Suprapubic skin (tissue), 3 donors: ENCODE data around the gene SPIRE2.

Experiments
- CTCF ChIP-seq, 2 donors: fragments of 200-600 bp in 1 of 2; fragments of 450-650 bp in 1 of 2; sonication (generic) in 1 of 2; IDR thresholded peaks; one replicate each; pipeline ENCODE4 v1.5.1; 2016 to 2019; ENCODE audit warnings: antibody characterized with exemption in 2 of 2, mild to moderate bottlenecking in 1 of 2, moderate library complexity in 1 of 2
- POLR2A ChIP-seq, 2 donors: fragments of 450-650 bp; IDR thresholded peaks; one replicate each; pipeline ENCODE4 v1.6.1; 2017; ENCODE audit warnings: antibody characterized with exemption in 2 of 2, mild to moderate bottlenecking in 2 of 2, moderate library complexity in 2 of 2

GRCh38 chr16:89867918-89868317, 39.6 kb downstream of the SPIRE2 start:
- no peak for TF ChIP-seq CTCF (IDR thresholded peaks at IDR 0.05)
- no peak for TF ChIP-seq POLR2A (IDR thresholded peaks at IDR 0.05)
